ENCODE results near the gene RASA3. TPM values are rescaled to one million over a fixed set of nuclear protein-coding genes. Genes with fewer than 3 reads are reported as not detected.
A peak's percentile ranks its signal among the peaks of the same experiment; 100 is the strongest.

RASA3 gene
- total RNA-seq, 1 donor from 2014 or later, result 29.9 TPM

- H3K4me1 Mint-ChIP-seq (ENCODE audit: low read depth), result peaks cover 64% of the 10 kb centered on the region
- H3K27me3 Mint-ChIP-seq (ENCODE audit: low read depth), result no peaks in the 10 kb centered on the region
- no peak overlapping the region for H3K4me3 Mint-ChIP-seq (ENCODE audit: unreplicated experiment)
- H3K9me3 Mint-ChIP-seq (ENCODE audit: low read depth), result no peaks in the 10 kb centered on the region
- H3K27ac Mint-ChIP-seq (ENCODE audit: unreplicated experiment), result peak overlapping the region; percentile 73
- TF ChIP-seq CTCF (IDR thresholded peaks at IDR 0.05), result no peak
- H3K36me3 Mint-ChIP-seq (ENCODE audit: low read depth), result peaks cover 5% of the 10 kb centered on the region
- DNase-seq (ENCODE audit: low spot score), result no peak
Observed at GRCh38 chr13:114062754-114063153, 69.7 kb downstream of the RASA3 start.

- Mint-ChIP-seq H3K9me3 (ENCODE audit: low read depth) (no peaks in the 10 kb centered on the region), H3K36me3 (ENCODE audit: low read depth) (peaks cover 5% of the 10 kb centered on the region), H3K4me3 (ENCODE audit: unreplicated experiment) (no peak overlapping the region), H3K27ac (ENCODE audit: unreplicated experiment) (peak overlapping the region; percentile 73), H3K4me1 (ENCODE audit: low read depth) (peaks cover 60% of the 10 kb centered on the region), H3K27me3 (ENCODE audit: low read depth) (no peaks in the 10 kb centered on the region)
- no peak for TF ChIP-seq CTCF (IDR thresholded peaks at IDR 0.05)
- DNase-seq (ENCODE audit: low spot score), result no peak
Observed at GRCh38 chr13:114062341-114062740, 70.1 kb downstream of the RASA3 start.

GRCh38 chr13:114061744-114062143, 70.7 kb downstream of the RASA3 start:
- Mint-ChIP-seq H3K27ac (ENCODE audit: unreplicated experiment) (no peak overlapping the region), H3K9me3 (ENCODE audit: low read depth) (no peaks in the 10 kb centered on the region), H3K36me3 (ENCODE audit: low read depth) (peaks cover 5% of the 10 kb centered on the region), H3K27me3 (ENCODE audit: low read depth) (no peaks in the 10 kb centered on the region), H3K4me3 (ENCODE audit: unreplicated experiment) (no peak overlapping the region), H3K4me1 (ENCODE audit: low read depth) (peaks cover 58% of the 10 kb centered on the region)
- no peak for DNase-seq (ENCODE audit: low spot score)
- no peak for TF ChIP-seq CTCF (IDR thresholded peaks at IDR 0.05)

- no peak for TF ChIP-seq CTCF (IDR thresholded peaks at IDR 0.05)
- no peak overlapping the region for H3K27ac Mint-ChIP-seq (ENCODE audit: unreplicated experiment)
- no peaks in the 10 kb centered on the region for H3K9me3 Mint-ChIP-seq (ENCODE audit: low read depth)
- H3K4me1 Mint-ChIP-seq (ENCODE audit: low read depth), result peaks cover 56% of the 10 kb centered on the region
- no peaks in the 10 kb centered on the region for H3K27me3 Mint-ChIP-seq (ENCODE audit: low read depth)
- no peak for DNase-seq (ENCODE audit: low spot score)
- H3K36me3 Mint-ChIP-seq (ENCODE audit: low read depth), result peaks cover 5% of the 10 kb centered on the region
- H3K4me3 Mint-ChIP-seq (ENCODE audit: unreplicated experiment), result no peak overlapping the region
Observed at GRCh38 chr13:114061047-114061446, 71.4 kb downstream of the RASA3 start.

GRCh38 chr13:114059946-114060860, 72.2 kb downstream of the RASA3 start:
- peak overlapping the region; percentile 57 for H3K27ac Mint-ChIP-seq (ENCODE audit: unreplicated experiment)
- no peaks in the 10 kb centered on the region for H3K27me3 Mint-ChIP-seq (ENCODE audit: low read depth)
- TF ChIP-seq CTCF (IDR thresholded peaks at IDR 0.05), result no peak
- peaks cover 47% of the 10 kb centered on the region for H3K4me1 Mint-ChIP-seq (ENCODE audit: low read depth)
- peaks cover 6% of the 10 kb centered on the region for H3K36me3 Mint-ChIP-seq (ENCODE audit: low read depth)
- no peaks in the 10 kb centered on the region for H3K9me3 Mint-ChIP-seq (ENCODE audit: low read depth)
- H3K4me3 Mint-ChIP-seq (ENCODE audit: unreplicated experiment), result no peak overlapping the region
- no peak for DNase-seq (ENCODE audit: low spot score)

All from chondrocyte (in vitro differentiated cells).